CD8-positive, alpha-beta memory T cell (primary cell): ENCODE data around the gene HS6ST3. TPM values are rescaled to one million over a fixed set of nuclear protein-coding genes. Genes with fewer than 3 reads are reported as not detected.

ENCODE experiments used
- CTCF ChIA-PET: fragments of 350-600 bp; sonication (Branson Sonifier 250); formaldehyde crosslinking; loops from one replicate; lab custom pipeline; 2021; ENCODE audit warnings: antibody characterized with exemption; lab: Charles Lee
- POLR2A ChIA-PET: fragments of 350-600 bp; sonication (Branson Sonifier 250); formaldehyde crosslinking; loops from one replicate; lab custom pipeline; 2021; ENCODE audit warnings: antibody characterized with exemption; lab: Charles Lee
- DNase-seq, 5 donors: peaks; one replicate each; pipeline versions ENCODE4 v3.0.0 to v3.0.0-alpha.2; 2020 to 2022; ENCODE audit warnings: mixed read lengths in 1 of 5
- H3K27ac ChIP-seq: one replicate; pipeline ENCODE4 v1.7.0; 2013; ENCODE audit warnings: low read depth, mild to moderate bottlenecking, low read length, moderate library complexity
- H3K27me3 ChIP-seq: 2 replicates; pipeline ENCODE4 v1.7.0; 2013; ENCODE audit warnings: low read length, mild to moderate bottlenecking; ENCODE audit not compliant: insufficient read depth, poor library complexity, severe bottlenecking
- H3K36me3 ChIP-seq: 2 replicates; pipeline ENCODE4 v1.7.0; 2013; ENCODE audit warnings: mild to moderate bottlenecking, low read length, moderate library complexity; ENCODE audit not compliant: insufficient read depth
- H3K4me1 ChIP-seq: 2 replicates; pipeline ENCODE4 v1.7.0; 2013; ENCODE audit warnings: mild to moderate bottlenecking, low read length, moderate library complexity; ENCODE audit not compliant: insufficient read depth
- H3K4me3 ChIP-seq: 2 replicates; pipeline ENCODE4 v1.7.0; 2013; ENCODE audit warnings: mild to moderate bottlenecking, low read length
- H3K9me3 ChIP-seq: 2 replicates; pipeline ENCODE4 v1.7.0; 2013; ENCODE audit warnings: mild to moderate bottlenecking, low read length
- H3K27ac Mint-ChIP-seq, 8 donors: one replicate each; pipeline ENCODE4 v1.8.0; 2020 to 2021; ENCODE audit warnings: mixed read lengths in 8 of 8, mild to moderate bottlenecking in 6 of 8, inconsistent platforms in 3 of 8, moderate library complexity in 3 of 8
- H3K27me3 Mint-ChIP-seq, 2 donors: one replicate each; pipeline ENCODE4 v1.8.0; 2020 to 2021; ENCODE audit warnings: mixed read lengths in 2 of 2, mild to moderate bottlenecking in 1 of 2, moderate library complexity in 1 of 2
- H3K36me3 Mint-ChIP-seq, 3 donors: one replicate each; pipeline ENCODE4 v1.8.0; 2020 to 2021; ENCODE audit warnings: mixed read lengths in 3 of 3, inconsistent platforms in 1 of 3, mild to moderate bottlenecking in 1 of 3
- H3K4me1 Mint-ChIP-seq, 3 donors: one replicate each; pipeline ENCODE4 v1.8.0; 2020 to 2021; ENCODE audit warnings: mixed read lengths in 3 of 3, inconsistent platforms in 1 of 3, mild to moderate bottlenecking in 1 of 3
- H3K4me3 Mint-ChIP-seq, 7 donors: one replicate each; pipeline ENCODE4 v1.8.0; 2020 to 2021; ENCODE audit warnings: mixed read lengths in 7 of 7, mild to moderate bottlenecking in 6 of 7, moderate library complexity in 4 of 7, inconsistent platforms in 2 of 7
- H3K9me3 Mint-ChIP-seq, 5 donors: one replicate each; pipeline ENCODE4 v1.8.0; 2020 to 2022; ENCODE audit warnings: mixed read lengths in 5 of 5, mild to moderate bottlenecking in 3 of 5, moderate library complexity in 2 of 5, inconsistent platforms in 1 of 5
- polyA plus RNA-seq: library from polyadenylated mRNA; unstranded; fragments of 300-500 nt; fragmentation: Illumina TruSeq; gene quantifications from one replicate; pipeline ENCODE4 v1.2.3, GENCODE V29; 2021
- total RNA-seq, 2 experiments: library from RNA; stranded (reverse); gene quantifications; one replicate each; pipeline ENCODE4 v1.2.3, GENCODE V29; 2021

Gene HS6ST3
- total and polyA plus RNA-seq, 3 experiments from 2014 or later = not detected

- H3K9me3 ChIP-seq = no peaks in the 10 kb centered on the region
- CTCF ChIA-PET = no interaction called here
- H3K36me3 Mint-ChIP-seq = no peaks in the 10 kb centered on the region
- no peaks in the 10 kb centered on the region for H3K27me3 ChIP-seq
- DNase-seq = no peak
- no peak overlapping the region for H3K4me3 Mint-ChIP-seq
- H3K27ac Mint-ChIP-seq = no peak overlapping the region
- no peaks in the 10 kb centered on the region for H3K4me1 Mint-ChIP-seq
- H3K9me3 Mint-ChIP-seq = peaks cover 0 to 2% (median 0%) of the 10 kb centered on the region in 5 donors
- no peaks in the 10 kb centered on the region for H3K4me1 ChIP-seq
- H3K27ac ChIP-seq = no peak overlapping the region
- no peak overlapping the region for H3K4me3 ChIP-seq
- no peaks in the 10 kb centered on the region for H3K27me3 Mint-ChIP-seq
- no peaks in the 10 kb centered on the region for H3K36me3 ChIP-seq
- POLR2A ChIA-PET = no interaction called here
These were observed 716.8 kb downstream of the HS6ST3 start for GRCh38 chr13:96806746-96807145.

- H3K4me3 Mint-ChIP-seq = no peak overlapping the region
- CTCF ChIA-PET = no interaction called here
These were observed 719.6 kb downstream of the HS6ST3 start for GRCh38 chr13:96809366-96810096.

GRCh38 chr13:96810104-96810503 is 720.2 kb downstream of the HS6ST3 start:
- Histone ChIP-seq H3K4me3 (no peak overlapping the region), H3K27ac (no peak overlapping the region), H3K27me3 (no peaks in the 10 kb centered on the region), H3K9me3 (no peaks in the 10 kb centered on the region), H3K36me3 (no peaks in the 10 kb centered on the region), H3K4me1 (no peaks in the 10 kb centered on the region)
- no peak for DNase-seq
- ChIA-PET CTCF (no interaction called here), POLR2A (no interaction called here)
- Mint-ChIP-seq H3K27ac (no peak overlapping the region), H3K27me3 (no peaks in the 10 kb centered on the region), H3K4me3 (no peak overlapping the region), H3K36me3 (no peaks in the 10 kb centered on the region), H3K9me3 (peaks cover 0 to 11% (median 4%) of the 10 kb centered on the region in 5 donors), H3K4me1 (no peaks in the 10 kb centered on the region)

More at GRCh38 chr13:96809366-96810096, 719.6 kb downstream of the HS6ST3 start:
- H3K27me3 ChIP-seq = no peaks in the 10 kb centered on the region
- no peak overlapping the region for H3K4me3 ChIP-seq
- no peaks in the 10 kb centered on the region for H3K9me3 ChIP-seq
- no peaks in the 10 kb centered on the region for H3K4me1 Mint-ChIP-seq
- H3K27me3 Mint-ChIP-seq = no peaks in the 10 kb centered on the region
- H3K9me3 Mint-ChIP-seq = peaks cover 0 to 8% (median 4%) of the 10 kb centered on the region in 5 donors
- DNase-seq = no peak
- H3K36me3 ChIP-seq = no peaks in the 10 kb centered on the region
- no peaks in the 10 kb centered on the region for H3K4me1 ChIP-seq
- no peaks in the 10 kb centered on the region for H3K36me3 Mint-ChIP-seq
- no peak overlapping the region for H3K27ac Mint-ChIP-seq
- POLR2A ChIA-PET = no interaction called here
- no peak overlapping the region for H3K27ac ChIP-seq

GRCh38 chr13:96811049-96811448 is 721.1 kb downstream of the HS6ST3 start:
- peaks cover 0 to 11% (median 4%) of the 10 kb centered on the region in 5 donors for H3K9me3 Mint-ChIP-seq
- H3K27me3 Mint-ChIP-seq = no peaks in the 10 kb centered on the region
- H3K4me3 ChIP-seq = no peak overlapping the region
- no peaks in the 10 kb centered on the region for H3K36me3 ChIP-seq
- H3K4me1 ChIP-seq = no peaks in the 10 kb centered on the region
- H3K27ac Mint-ChIP-seq = no peak overlapping the region
- CTCF ChIA-PET = interaction anchor here (1.1 kb wide), 1 partner anchor 10 kb away, joined by 3 read pairs; no protein-coding TSS in a partner anchor
- H3K27me3 ChIP-seq = no peaks in the 10 kb centered on the region
- POLR2A ChIA-PET = no interaction called here
- H3K4me3 Mint-ChIP-seq = no peak overlapping the region
- no peaks in the 10 kb centered on the region for H3K36me3 Mint-ChIP-seq
- no peaks in the 10 kb centered on the region for H3K9me3 ChIP-seq
- no peaks in the 10 kb centered on the region for H3K4me1 Mint-ChIP-seq
- H3K27ac ChIP-seq = no peak overlapping the region
- DNase-seq = no peak

GRCh38 chr13:96816261-96816660 is 726.4 kb downstream of the HS6ST3 start:
- no peak overlapping the region for H3K4me3 Mint-ChIP-seq
- H3K27ac Mint-ChIP-seq = no peak overlapping the region
- DNase-seq = no peak

GRCh38 chr13:96816874-96817273 is 727.0 kb downstream of the HS6ST3 start:
- Histone ChIP-seq H3K27ac (no peak overlapping the region), H3K27me3 (no peaks in the 10 kb centered on the region), H3K36me3 (no peaks in the 10 kb centered on the region), H3K4me3 (no peak overlapping the region), H3K4me1 (no peaks in the 10 kb centered on the region), H3K9me3 (no peaks in the 10 kb centered on the region)
- no peak overlapping the region for H3K27ac Mint-ChIP-seq
- no peak for DNase-seq
- no peaks in the 10 kb centered on the region for H3K27me3 Mint-ChIP-seq
- H3K36me3 Mint-ChIP-seq = no peaks in the 10 kb centered on the region
- ChIA-PET CTCF (no interaction called here), POLR2A (no interaction called here)
- H3K4me1 Mint-ChIP-seq = no peaks in the 10 kb centered on the region
- H3K4me3 Mint-ChIP-seq = no peak overlapping the region
- peaks cover 0 to 11% (median 4%) of the 10 kb centered on the region in 5 donors for H3K9me3 Mint-ChIP-seq

More at GRCh38 chr13:96816261-96816660, 726.4 kb downstream of the HS6ST3 start:
- Histone ChIP-seq H3K4me1 (no peaks in the 10 kb centered on the region), H3K27ac (no peak overlapping the region), H3K4me3 (no peak overlapping the region), H3K36me3 (no peaks in the 10 kb centered on the region), H3K27me3 (no peaks in the 10 kb centered on the region), H3K9me3 (no peaks in the 10 kb centered on the region)
- no peaks in the 10 kb centered on the region for H3K4me1 Mint-ChIP-seq
- ChIA-PET CTCF (no interaction called here), POLR2A (no interaction called here)
- peaks cover 0 to 11% (median 4%) of the 10 kb centered on the region in 5 donors for H3K9me3 Mint-ChIP-seq
- no peaks in the 10 kb centered on the region for H3K36me3 Mint-ChIP-seq
- H3K27me3 Mint-ChIP-seq = no peaks in the 10 kb centered on the region

- H3K27me3 Mint-ChIP-seq = no peaks in the 10 kb centered on the region
- H3K4me1 ChIP-seq = no peaks in the 10 kb centered on the region
- ChIA-PET CTCF (no interaction called here), POLR2A (no interaction called here)
- H3K4me1 Mint-ChIP-seq = no peaks in the 10 kb centered on the region
- H3K27me3 ChIP-seq = no peaks in the 10 kb centered on the region
- H3K9me3 ChIP-seq = no peaks in the 10 kb centered on the region
- DNase-seq = no peak
- no peaks in the 10 kb centered on the region for H3K36me3 Mint-ChIP-seq
- H3K27ac ChIP-seq = no peak overlapping the region
- no peak overlapping the region for H3K4me3 ChIP-seq
- no peaks in the 10 kb centered on the region for H3K36me3 ChIP-seq
- peaks cover 0 to 11% (median 4%) of the 10 kb centered on the region in 5 donors for H3K9me3 Mint-ChIP-seq
- H3K27ac Mint-ChIP-seq = no peak overlapping the region
- no peak overlapping the region for H3K4me3 Mint-ChIP-seq
These were observed 727.5 kb downstream of the HS6ST3 start for GRCh38 chr13:96817336-96817941.

GRCh38 chr13:96819375-96819774 is 729.5 kb downstream of the HS6ST3 start:
- H3K4me1 ChIP-seq = no peaks in the 10 kb centered on the region
- Mint-ChIP-seq H3K4me3 (no peak overlapping the region), H3K27me3 (no peaks in the 10 kb centered on the region), H3K36me3 (no peaks in the 10 kb centered on the region), H3K4me1 (no peaks in the 10 kb centered on the region), H3K9me3 (peaks cover 0 to 7% (median 4%) of the 10 kb centered on the region in 5 donors), H3K27ac (no peak overlapping the region)
- no peaks in the 10 kb centered on the region for H3K27me3 ChIP-seq
- no peak overlapping the region for H3K4me3 ChIP-seq
- DNase-seq = no peak
- CTCF ChIA-PET = no interaction called here
- H3K27ac ChIP-seq = no peak overlapping the region
- H3K36me3 ChIP-seq = no peaks in the 10 kb centered on the region
- POLR2A ChIA-PET = no interaction called here
- no peaks in the 10 kb centered on the region for H3K9me3 ChIP-seq
